ENCODE measurements around the gene B4GALNT4.
"Not testable (repeated sequence)": the region's sequence is repeated elsewhere in the genome, so short reads cannot be mapped to it uniquely, and the experiment has no call there.

The B4GALNT4 gene

DNA sequence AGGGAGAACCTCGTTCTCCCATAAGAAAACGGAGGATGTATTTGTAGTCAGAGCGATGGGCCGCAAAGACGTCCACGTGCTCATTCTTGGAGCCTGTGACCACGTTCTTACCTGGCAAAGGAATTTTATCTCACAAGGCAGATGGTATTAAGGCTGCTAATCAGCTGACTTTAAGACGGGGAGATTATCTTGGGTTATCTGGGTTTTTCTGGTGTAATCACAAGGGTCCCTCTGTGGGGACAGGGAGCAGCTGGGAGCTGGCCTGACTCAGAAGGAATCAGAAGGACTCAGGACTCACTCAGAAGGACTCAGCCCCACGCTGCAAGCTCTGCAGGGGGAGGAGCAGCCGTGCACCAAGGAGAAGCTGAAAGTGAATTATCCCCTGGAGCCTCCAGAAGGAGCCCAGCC lies 53.0 kb downstream of the B4GALNT4 start:
- ChIA-PET CTCF (interaction anchor here (2.3 kb wide), 1 partner anchor 26 kb away, joined by 5 read pairs; no protein-coding TSS in a partner anchor), POLR2A (no interaction called here)
- DNase-seq (ENCODE audit: extremely low spot score), result no peak
- TF ChIP-seq, protein P1, sequence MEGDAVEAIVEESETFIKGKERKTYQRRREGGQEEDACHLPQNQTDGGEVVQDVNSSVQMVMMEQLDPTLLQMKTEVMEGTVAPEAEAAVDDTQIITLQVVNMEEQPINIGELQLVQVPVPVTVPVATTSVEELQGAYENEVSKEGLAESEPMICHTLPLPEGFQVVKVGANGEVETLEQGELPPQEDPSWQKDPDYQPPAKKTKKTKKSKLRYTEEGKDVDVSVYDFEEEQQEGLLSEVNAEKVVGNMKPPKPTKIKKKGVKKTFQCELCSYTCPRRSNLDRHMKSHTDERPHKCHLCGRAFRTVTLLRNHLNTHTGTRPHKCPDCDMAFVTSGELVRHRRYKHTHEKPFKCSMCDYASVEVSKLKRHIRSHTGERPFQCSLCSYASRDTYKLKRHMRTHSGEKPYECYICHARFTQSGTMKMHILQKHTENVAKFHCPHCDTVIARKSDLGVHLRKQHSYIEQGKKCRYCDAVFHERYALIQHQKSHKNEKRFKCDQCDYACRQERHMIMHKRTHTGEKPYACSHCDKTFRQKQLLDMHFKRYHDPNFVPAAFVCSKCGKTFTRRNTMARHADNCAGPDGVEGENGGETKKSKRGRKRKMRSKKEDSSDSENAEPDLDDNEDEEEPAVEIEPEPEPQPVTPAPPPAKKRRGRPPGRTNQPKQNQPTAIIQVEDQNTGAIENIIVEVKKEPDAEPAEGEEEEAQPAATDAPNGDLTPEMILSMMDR (IDR thresholded peaks at IDR 0.05; ENCODE audit: control extremely low read depth, extremely low read depth, low read depth, missing control alignments), result no peak

DNA sequence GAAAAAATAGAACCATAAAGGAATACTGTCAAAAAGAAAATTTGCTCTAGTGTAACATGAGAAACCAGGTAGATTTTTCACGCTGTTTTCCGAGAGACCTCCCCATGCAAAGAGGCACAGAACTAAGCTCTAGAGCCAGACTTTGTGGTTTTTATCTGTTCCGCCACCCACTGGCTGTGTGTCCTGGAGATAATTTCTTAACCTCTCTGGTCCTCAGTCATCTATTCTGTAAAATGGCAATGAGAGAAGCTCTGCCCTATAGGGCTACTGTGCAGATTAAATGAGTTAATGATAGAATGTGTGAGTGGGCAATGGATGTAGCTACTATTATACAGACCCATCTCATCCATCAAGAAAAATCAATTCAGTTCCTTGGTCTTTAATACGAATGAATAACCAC lies 54.9 kb downstream of the B4GALNT4 start:
- ChIA-PET POLR2A (no interaction called here), CTCF (interaction anchor here (0.9 kb wide), 1 partner anchor 24 kb away, joined by 4 read pairs; no protein-coding TSS in a partner anchor)
- DNase-seq (ENCODE audit: extremely low spot score), result no peak
- TF ChIP-seq, protein P1 (IDR thresholded peaks at IDR 0.05; ENCODE audit: control extremely low read depth, extremely low read depth, low read depth, missing control alignments), result no peak

DNA sequence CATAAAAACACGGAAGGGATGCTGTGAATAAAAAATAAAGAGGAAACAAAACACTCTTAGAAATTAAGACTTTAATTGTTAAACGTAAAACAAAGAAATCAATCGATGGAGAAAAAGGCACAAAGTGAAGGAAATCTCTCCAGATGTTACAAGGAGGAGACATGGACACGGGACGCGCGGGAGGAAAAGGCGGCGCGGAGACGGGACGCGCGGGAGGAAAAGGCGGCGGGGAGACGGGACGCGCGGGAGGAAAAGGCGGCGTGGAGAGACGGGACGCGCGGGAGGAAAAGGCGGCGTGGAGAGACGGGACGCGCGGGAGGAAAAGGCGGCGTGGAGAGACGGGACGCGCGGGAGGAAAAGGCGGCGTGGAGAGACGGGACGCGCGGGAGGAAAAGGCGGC lies 55.5 kb downstream of the B4GALNT4 start:
- CTCF ChIA-PET, result interaction anchor here (0.9 kb wide), 1 partner anchor 23 kb away, joined by 4 read pairs; no protein-coding TSS in a partner anchor
- POLR2A ChIA-PET; DNase-seq (ENCODE audit: extremely low spot score): not testable (repeated sequence)

DNA sequence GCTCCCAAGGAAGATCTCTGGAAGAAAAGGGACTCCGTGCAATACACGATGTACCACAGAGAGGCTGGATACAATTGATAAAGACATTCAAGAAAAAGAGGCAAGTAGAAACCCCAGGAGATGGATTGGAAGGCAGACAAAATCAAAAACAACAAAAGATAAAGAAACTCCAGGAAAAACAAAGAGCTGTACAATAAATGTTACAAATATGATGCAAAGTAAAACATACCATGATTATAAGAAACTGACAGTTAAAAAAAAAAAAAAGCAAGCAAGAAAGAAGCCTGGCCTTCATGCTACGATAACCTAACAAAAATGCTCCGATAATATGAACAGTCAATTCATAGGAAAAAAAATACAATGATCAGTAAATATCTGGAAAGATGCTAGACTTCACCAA lies 56.0 kb downstream of the B4GALNT4 start:
- TF ChIP-seq, protein P1 (IDR thresholded peaks at IDR 0.05; ENCODE audit: control extremely low read depth, extremely low read depth, low read depth, missing control alignments), result no peak
- ChIA-PET POLR2A (no interaction called here), CTCF (interaction anchor here (2.1 to 2.2 kb wide), 2 partner anchors 23 to 24 kb away, joined by 4 to 7 read pairs; no protein-coding TSS in a partner anchor)
- no peak for DNase-seq (ENCODE audit: extremely low spot score)

DNA sequence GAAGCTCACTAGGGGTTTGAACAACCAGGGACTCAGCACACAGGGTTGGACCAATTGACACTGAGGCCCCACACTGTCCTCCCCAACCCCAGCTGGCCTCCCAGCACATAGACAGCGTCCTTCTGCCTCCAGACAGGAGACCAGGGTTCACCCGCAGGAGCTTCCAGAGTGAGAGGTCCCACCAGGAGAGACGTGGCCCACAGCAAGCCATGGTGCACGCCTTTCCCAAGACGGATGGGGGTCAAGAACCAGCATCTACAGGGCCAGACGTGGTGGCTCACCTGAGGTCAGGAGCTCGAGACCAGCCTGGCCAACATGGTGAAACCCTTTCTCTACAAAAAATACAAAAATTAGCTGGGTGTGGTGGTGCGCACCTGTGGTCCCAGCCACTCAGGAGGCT lies 57.6 kb downstream of the B4GALNT4 start:
- no peak for DNase-seq (ENCODE audit: extremely low spot score)
- ChIA-PET POLR2A (no interaction called here), CTCF (interaction anchor here (0.9 to 2.2 kb wide), 5 partner anchors 18 to 92 kb away, joined by 3 to 7 read pairs (median 4); no protein-coding TSS in a partner anchor)
- TF ChIP-seq, protein P1 (IDR thresholded peaks at IDR 0.05; ENCODE audit: control extremely low read depth, extremely low read depth, low read depth, missing control alignments), result no peak

DNA sequence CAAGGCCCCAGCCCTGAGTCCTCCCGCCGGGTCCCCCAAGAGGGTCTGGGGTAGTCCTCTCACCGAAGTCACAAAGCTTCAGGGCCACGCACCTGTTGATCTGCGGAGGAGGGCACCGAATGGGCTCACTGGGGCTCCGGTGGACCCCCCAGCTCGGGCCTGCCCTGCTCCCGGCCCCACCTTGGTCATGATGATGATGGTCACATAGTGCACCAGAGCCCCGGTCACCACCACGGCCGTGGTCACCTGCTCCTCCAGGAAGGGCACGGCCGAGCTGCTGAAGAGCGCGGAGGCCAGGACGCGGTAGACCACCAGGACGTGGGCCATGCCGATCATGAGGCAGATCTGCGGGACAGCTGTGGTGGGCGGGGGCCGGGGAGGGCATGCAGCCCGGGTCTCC lies 59.0 kb downstream of the B4GALNT4 start:
- ChIA-PET POLR2A (no interaction called here), CTCF (no interaction called here)
- DNase-seq (ENCODE audit: extremely low spot score), result no peak

DNA sequence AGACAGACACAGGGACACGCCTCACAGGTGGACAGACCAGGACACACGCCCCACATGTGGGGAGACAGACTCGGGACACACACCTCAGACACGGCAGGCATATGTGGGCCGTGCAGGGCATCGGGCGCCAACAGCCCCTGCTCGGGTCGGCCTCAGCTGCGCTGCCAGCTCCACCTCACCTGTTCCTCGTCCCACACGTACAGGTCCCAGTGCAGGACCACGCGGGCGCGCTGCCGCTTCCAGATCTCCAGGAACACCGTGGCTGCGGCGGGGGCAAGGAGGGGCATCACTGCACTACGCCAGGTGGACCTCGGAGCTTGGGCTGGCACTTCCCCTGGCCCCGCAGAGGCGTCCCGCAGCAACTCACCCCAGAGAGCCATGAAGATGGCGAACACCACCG lies 60.1 kb downstream of the B4GALNT4 start:
- TF ChIP-seq, protein P1 (IDR thresholded peaks at IDR 0.05; ENCODE audit: control extremely low read depth, extremely low read depth, low read depth, missing control alignments), result no peak
- ChIA-PET POLR2A (no interaction called here), CTCF (no interaction called here)
- DNase-seq (ENCODE audit: extremely low spot score), result no peak

More for the DNA sequence above, 59.0 kb downstream of the B4GALNT4 start:
- TF ChIP-seq, protein P1 (IDR thresholded peaks at IDR 0.05; ENCODE audit: control extremely low read depth, extremely low read depth, low read depth, missing control alignments), result no peak

All from GM10248 (cell line).